Frontal cortex (tissue), 4 donors: ENCODE measurements around the gene IFTAP. TPM values are rescaled to one million over a fixed set of nuclear protein-coding genes. Genes with fewer than 3 reads are reported as not detected.
"Not testable (repeated sequence)": the region's sequence is repeated elsewhere in the genome, so short reads cannot be mapped to it uniquely, and the experiment has no call there.

Experiments
- DNase-seq, 2 donors: peaks; one replicate each; pipeline ENCODE4 v3.0.0; 2012; ENCODE audit warnings: low spot score in 2 of 2
- FAIRE-seq: peaks from 2 replicates; lab custom pipeline; 2012; peaks lifted over from hg19 to GRCh38; lab: Jason Lieb, UNC
- total RNA-seq: library from RNA; depleted of rRNA; stranded (reverse); fragments of >200 nt; gene quantifications from one replicate; pipeline ENCODE4 v1.2.3, GENCODE V29; 2014
- donor health status: control.
- donor health status: control.
- donor health status: control.

Gene IFTAP
- total RNA-seq, 1 donor from 2014 or later = 51.4 TPM

GRCh38 chr11:36628765-36629244, 34.5 kb downstream of the IFTAP start:
- DNase-seq (no peak), FAIRE-seq (no peak)

GRCh38 chr11:36631774-36632173, 37.5 kb downstream of the IFTAP start:
- FAIRE-seq (no peak), DNase-seq (no peak)

GRCh38 chr11:36635066-36635862, 41.0 kb downstream of the IFTAP start:
- FAIRE-seq (no peak), DNase-seq (no peak)

GRCh38 chr11:36638556-36638955, 44.3 kb downstream of the IFTAP start:
- FAIRE-seq = no peak
- no peak for DNase-seq

- DNase-seq = no peak
- no peak for FAIRE-seq
Observed at GRCh38 chr11:36657610-36658267, 63.4 kb downstream of the IFTAP start.

- DNase-seq, FAIRE-seq: not testable (repeated sequence)
Observed at GRCh38 chr11:36661359-36661758, 67.1 kb downstream of the IFTAP start.

GRCh38 chr11:36672815-36673450, 78.6 kb downstream of the IFTAP start:
- peak; percentile 60 for FAIRE-seq
- DNase-seq = peak in 1 of 2 donors; percentile 14

- not testable (repeated sequence) for FAIRE-seq, DNase-seq
Observed at GRCh38 chr11:36679547-36679946, 85.2 kb downstream of the IFTAP start.

GRCh38 chr11:36683818-36684217, 89.5 kb downstream of the IFTAP start:
- no peak for DNase-seq
- FAIRE-seq = no peak

- FAIRE-seq (no peak), DNase-seq (no peak)
Observed at GRCh38 chr11:36684840-36685801, 90.8 kb downstream of the IFTAP start.

GRCh38 chr11:36688132-36688531, 93.8 kb downstream of the IFTAP start:
- DNase-seq (no peak), FAIRE-seq (no peak)

GRCh38 chr11:36688571-36689291, 94.4 kb downstream of the IFTAP start:
- DNase-seq = no peak
- no peak for FAIRE-seq

- no peak for DNase-seq
- FAIRE-seq = no peak
Observed at GRCh38 chr11:36689442-36689841, 95.1 kb downstream of the IFTAP start.

- FAIRE-seq = no peak
Observed at GRCh38 chr11:36692704-36693103, 98.4 kb downstream of the IFTAP start.

GRCh38 chr11:36693139-36693843, 99.0 kb downstream of the IFTAP start:
- FAIRE-seq (no peak), DNase-seq (no peak)

More at GRCh38 chr11:36692704-36693103, 98.4 kb downstream of the IFTAP start:
- no peak for DNase-seq

- DNase-seq (no peak), FAIRE-seq (no peak)
Observed at GRCh38 chr11:36695111-36695510, 100.8 kb downstream of the IFTAP start.

GRCh38 chr11:36695571-36695970, 101.3 kb downstream of the IFTAP start:
- FAIRE-seq (no peak), DNase-seq (no peak)

- no peak for DNase-seq
- no peak for FAIRE-seq
Observed at GRCh38 chr11:36696550-36696949, 102.2 kb downstream of the IFTAP start.
